Liver (tissue), 3 donors: ENCODE results near the gene HIVEP2.

ENCODE experiments used
- GABPA ChIP-seq, 2 donors: IDR thresholded peaks in 1 of 2; conservative IDR thresholded peaks in 1 of 2; 2 replicates each; pipeline ENCODE4 v1.6.1; 2016; ENCODE audit warnings: antibody characterized with exemption in 2 of 2, mild to moderate bottlenecking in 1 of 2, moderate library complexity in 1 of 2
- TF ChIP-seq, protein P1 (sequence below): fragments of 150-350 bp; IDR thresholded peaks from 2 replicates; pipeline ENCODE4 v1.5.1; 2017; ENCODE audit warnings: improper control_type of control experiment, low read depth, low read length; ENCODE audit not compliant: missing input control
- donor health status: healthy.
- donor health status: healthy.

DNA sequence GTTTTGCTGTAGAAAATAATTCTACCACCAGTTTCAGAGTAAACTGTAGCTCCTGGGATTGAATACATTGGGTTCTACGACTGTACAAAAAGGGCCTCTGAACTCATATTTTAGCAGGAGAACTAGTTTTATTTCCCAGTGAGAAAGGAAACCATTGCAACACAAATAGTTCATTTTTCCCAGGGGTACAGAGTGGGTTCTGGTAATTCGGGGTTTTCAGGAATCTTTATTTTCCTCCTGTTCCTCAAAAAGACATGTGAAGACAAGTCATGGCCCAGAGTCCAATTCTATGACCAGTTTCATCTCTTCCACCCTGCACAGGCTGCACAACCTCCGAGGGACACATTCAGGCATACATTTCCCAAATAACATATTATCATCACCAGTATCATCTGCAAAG, 222.1 kb downstream of the HIVEP2 start:
- no peak for TF ChIP-seq GABPA (IDR thresholded peaks at IDR 0.05 in 1 of 2, conservative IDR thresholded peaks at IDR 0.05 in 1 of 2)
- TF ChIP-seq, protein P1, sequence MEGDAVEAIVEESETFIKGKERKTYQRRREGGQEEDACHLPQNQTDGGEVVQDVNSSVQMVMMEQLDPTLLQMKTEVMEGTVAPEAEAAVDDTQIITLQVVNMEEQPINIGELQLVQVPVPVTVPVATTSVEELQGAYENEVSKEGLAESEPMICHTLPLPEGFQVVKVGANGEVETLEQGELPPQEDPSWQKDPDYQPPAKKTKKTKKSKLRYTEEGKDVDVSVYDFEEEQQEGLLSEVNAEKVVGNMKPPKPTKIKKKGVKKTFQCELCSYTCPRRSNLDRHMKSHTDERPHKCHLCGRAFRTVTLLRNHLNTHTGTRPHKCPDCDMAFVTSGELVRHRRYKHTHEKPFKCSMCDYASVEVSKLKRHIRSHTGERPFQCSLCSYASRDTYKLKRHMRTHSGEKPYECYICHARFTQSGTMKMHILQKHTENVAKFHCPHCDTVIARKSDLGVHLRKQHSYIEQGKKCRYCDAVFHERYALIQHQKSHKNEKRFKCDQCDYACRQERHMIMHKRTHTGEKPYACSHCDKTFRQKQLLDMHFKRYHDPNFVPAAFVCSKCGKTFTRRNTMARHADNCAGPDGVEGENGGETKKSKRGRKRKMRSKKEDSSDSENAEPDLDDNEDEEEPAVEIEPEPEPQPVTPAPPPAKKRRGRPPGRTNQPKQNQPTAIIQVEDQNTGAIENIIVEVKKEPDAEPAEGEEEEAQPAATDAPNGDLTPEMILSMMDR, result no peak
